ENCODE results near the gene PCNX2. TPM values are rescaled to one million over a fixed set of nuclear protein-coding genes. Genes with fewer than 3 reads are reported as not detected.

PCNX2 gene
- total and polyA plus RNA-seq, 2 experiments from 2014 or later, result 42.9 to 88.3 TPM

GRCh38 chr1:233086961-233087881 lies 208.3 kb downstream of the PCNX2 start (continued):
- TF ChIP-seq ZNF462 (CRISPR knock-in tag; IDR thresholded peaks at IDR 0.05) (no peak), POLR2AphosphoS5 (IDR thresholded peaks at IDR 0.05; ENCODE audit: low read depth) (no peak), ETS1 (IDR thresholded peaks at IDR 0.05) (no peak), REST (IDR thresholded peaks at IDR 0.05; ENCODE audit: unreplicated experiment) (no peak), EZH2phosphoT487 (IDR thresholded peaks at IDR 0.05; ENCODE audit: unreplicated experiment) (no peak), JUNB (IDR thresholded peaks at IDR 0.05; ENCODE audit: unreplicated experiment) (no peak), ZNF331 (CRISPR knock-in tag; IDR thresholded peaks at IDR 0.05; ENCODE audit: low read depth) (no peak), STAT1 (IDR thresholded peaks at IDR 0.05; ENCODE audit: unreplicated experiment) (no peak), CREB1 (CRISPR knock-in tag; IDR thresholded peaks at IDR 0.05; ENCODE audit: low read depth) (no peak)
